Measurements from ENCODE around the gene KCNA10.

Gene KCNA10

GRCh38 chr1:110526201-110526780, 7.3 kb upstream of the KCNA10 start:
- no peak overlapping the region for H3K4me3 ChIP-seq (ENCODE audit: control insufficient read depth, low read depth, low read length)
- no peak for TF ChIP-seq CTCF (IDR thresholded peaks at IDR 0.05; ENCODE audit: control insufficient read depth, insufficient read depth, low read depth, low read length, missing control alignments)
- no peak for DNase-seq (ENCODE audit: low read depth)

GRCh38 chr1:110525249-110525595, 6.2 kb upstream of the KCNA10 start:
- no peak for DNase-seq (ENCODE audit: low read depth)
- H3K4me3 ChIP-seq (ENCODE audit: control insufficient read depth, low read depth, low read length), result no peak overlapping the region
- TF ChIP-seq CTCF (IDR thresholded peaks at IDR 0.05; ENCODE audit: control insufficient read depth, insufficient read depth, low read depth, low read length, missing control alignments), result no peak

- no peak for DNase-seq (ENCODE audit: low read depth)
- peak; percentile 65 for TF ChIP-seq CTCF (IDR thresholded peaks at IDR 0.05; ENCODE audit: control insufficient read depth, insufficient read depth, low read depth, low read length, missing control alignments)
- no peak overlapping the region for H3K4me3 ChIP-seq (ENCODE audit: control insufficient read depth, low read depth, low read length)
These were observed 5.6 kb upstream of the KCNA10 start for GRCh38 chr1:110524311-110525248.

- no peak overlapping the region for H3K4me3 ChIP-seq (ENCODE audit: control insufficient read depth, low read depth, low read length)
- TF ChIP-seq CTCF (IDR thresholded peaks at IDR 0.05; ENCODE audit: control insufficient read depth, insufficient read depth, low read depth, low read length, missing control alignments), result no peak
- DNase-seq (ENCODE audit: low read depth), result no peak
These were observed 4.0 kb upstream of the KCNA10 start for GRCh38 chr1:110523011-110523410.

- no peak for DNase-seq (ENCODE audit: low read depth)
These were observed 3.6 kb upstream of the KCNA10 start for GRCh38 chr1:110522560-110522959.

GRCh38 chr1:110520827-110521226, 1.9 kb upstream of the KCNA10 start:
- no peak for DNase-seq (ENCODE audit: low read depth)

More at GRCh38 chr1:110522560-110522959, 3.6 kb upstream of the KCNA10 start:
- TF ChIP-seq CTCF (IDR thresholded peaks at IDR 0.05; ENCODE audit: control insufficient read depth, insufficient read depth, low read depth, low read length, missing control alignments), result no peak
- H3K4me3 ChIP-seq (ENCODE audit: control insufficient read depth, low read depth, low read length), result no peak overlapping the region

More at GRCh38 chr1:110520827-110521226, 1.9 kb upstream of the KCNA10 start:
- TF ChIP-seq CTCF (IDR thresholded peaks at IDR 0.05; ENCODE audit: control insufficient read depth, insufficient read depth, low read depth, low read length, missing control alignments), result no peak
- H3K4me3 ChIP-seq (ENCODE audit: control insufficient read depth, low read depth, low read length), result no peak overlapping the region

Measured in AG09309 (cell line).